AG10803 (cell line): ENCODE measurements around the gene CHIA.

Source experiments
- DNase-seq: peaks from one replicate; pipeline ENCODE4 v3.0.0; 2010; ENCODE audit warnings: low read depth
- H3K4me3 ChIP-seq: 2 replicates; pipeline ENCODE4 v1.5.1; 2011; ENCODE audit warnings: mild to moderate bottlenecking, low read length, control low read depth
- CTCF ChIP-seq: conservative IDR thresholded peaks from 2 replicates; pipeline ENCODE4 v1.5.1; 2011; ENCODE audit warnings: mild to moderate bottlenecking, low read length, control low read depth, inconsistent platforms

The CHIA gene

GRCh38 chr1:111253876-111254275, 36.8 kb upstream of the CHIA start:
- no peak for DNase-seq
- no peak for TF ChIP-seq CTCF
- no peak overlapping the region for H3K4me3 ChIP-seq

- DNase-seq = no peak
- TF ChIP-seq CTCF = no peak
- H3K4me3 ChIP-seq = no peak overlapping the region
These were observed 33.5 kb upstream of the CHIA start for GRCh38 chr1:111256988-111257658.

- TF ChIP-seq CTCF = no peak
- no peak for DNase-seq
- no peak overlapping the region for H3K4me3 ChIP-seq
These were observed 22.7 kb upstream of the CHIA start for GRCh38 chr1:111267801-111268508.

GRCh38 chr1:111269825-111270406, 20.7 kb upstream of the CHIA start:
- no peak for TF ChIP-seq CTCF
- no peak overlapping the region for H3K4me3 ChIP-seq
- no peak for DNase-seq

- no peak overlapping the region for H3K4me3 ChIP-seq
These were observed 19.7 kb upstream of the CHIA start for GRCh38 chr1:111270771-111271463.

GRCh38 chr1:111271464-111271801, 19.2 kb upstream of the CHIA start:
- no peak overlapping the region for H3K4me3 ChIP-seq
- no peak for TF ChIP-seq CTCF
- no peak for DNase-seq

More at GRCh38 chr1:111270771-111271463, 19.7 kb upstream of the CHIA start:
- DNase-seq = no peak
- TF ChIP-seq CTCF = no peak
